HepG2 (cell line): ENCODE results near the gene RPS17. TPM values are rescaled to one million over a fixed set of nuclear protein-coding genes. Genes with fewer than 3 reads are reported as not detected.

ENCODE experiments used
- ARHGAP35 ChIP-seq: sonication (generic); formaldehyde crosslinking; IDR thresholded peaks from 2 replicates; pipeline ENCODE4 v1.9.0; 2022; ENCODE audit warnings: mild to moderate bottlenecking, inconsistent platforms, moderate library complexity, missing genetic modification reagents, borderline replicate concordance
- BCL6 ChIP-seq: IDR thresholded peaks from 2 replicates; pipeline ENCODE4 v1.6.1; 2016; ENCODE audit warnings: missing genetic modification reagents, missing compliant biosample characterization
- ELF4 ChIP-seq: sonication (generic); formaldehyde crosslinking; IDR thresholded peaks from 2 replicates; pipeline ENCODE4 v1.5.0; 2020; ENCODE audit warnings: missing genetic modification reagents, mild to moderate bottlenecking, moderate library complexity, borderline replicate concordance
- FOXA3 ChIP-seq: IDR thresholded peaks from 2 replicates; pipeline ENCODE4 v1.6.1; 2016; ENCODE audit warnings: missing genetic modification reagents, missing compliant biosample characterization
- HIC2 ChIP-seq: sonication (generic); formaldehyde crosslinking; IDR thresholded peaks from 2 replicates; pipeline ENCODE4 v1.9.0; 2022; ENCODE audit warnings: low read depth, missing genetic modification reagents
- IRF1 ChIP-seq: sonication (generic); formaldehyde crosslinking; IDR thresholded peaks from 2 replicates; pipeline ENCODE4 v1.4.0; 2020; ENCODE audit warnings: low read depth, mild to moderate bottlenecking, missing genetic modification reagents
- KMT2A ChIP-seq: sonication (generic); formaldehyde crosslinking; IDR thresholded peaks from 2 replicates; pipeline ENCODE4 v1.4.0; 2020; ENCODE audit warnings: missing genetic modification reagents
- MAFK ChIP-seq, 2 experiments: IDR thresholded peaks in 1 of 2; conservative IDR thresholded peaks in 1 of 2; 2 replicates each; pipeline ENCODE4 v1.6.1; 2011; ENCODE audit warnings: improper control_type of control experiment in 2 of 2, low read length in 2 of 2
- MTF2 ChIP-seq: sonication (generic); formaldehyde crosslinking; IDR thresholded peaks from 2 replicates; pipeline ENCODE4 v1.5.0; 2020; ENCODE audit warnings: missing genetic modification reagents, borderline replicate concordance
- NRL ChIP-seq: sonication (generic); formaldehyde crosslinking; IDR thresholded peaks from 2 replicates; pipeline ENCODE4 v1.5.0; 2020; ENCODE audit warnings: missing genetic modification reagents, mild to moderate bottlenecking, moderate library complexity, borderline replicate concordance
- RFXAP ChIP-seq: sonication (generic); formaldehyde crosslinking; IDR thresholded peaks from 2 replicates; pipeline ENCODE4 v1.4.0; 2020; ENCODE audit warnings: missing genetic modification reagents, borderline replicate concordance
- TBP ChIP-seq: sonication (generic); formaldehyde crosslinking; IDR thresholded peaks from 2 replicates; pipeline ENCODE4 v1.5.0; 2020; ENCODE audit warnings: missing genetic modification reagents
- ZBTB33 ChIP-seq: sonication (generic); formaldehyde crosslinking; IDR thresholded peaks from 2 replicates; pipeline ENCODE4 v1.4.0; 2020; ENCODE audit warnings: missing genetic modification reagents
- ZFP36L1 ChIP-seq: sonication (generic); formaldehyde crosslinking; IDR thresholded peaks from 2 replicates; pipeline ENCODE4 v1.8.0; 2022; ENCODE audit warnings: mild to moderate bottlenecking, missing genetic modification reagents, moderate library complexity
- ZNF121 ChIP-seq: sonication (generic); formaldehyde crosslinking; IDR thresholded peaks from 2 replicates; pipeline ENCODE4 v1.5.0; 2020; ENCODE audit warnings: mild to moderate bottlenecking, missing genetic modification reagents
- ZNF557 ChIP-seq: sonication (generic); formaldehyde crosslinking; IDR thresholded peaks from 2 replicates; pipeline ENCODE4 v1.4.0; 2020; ENCODE audit warnings: missing genetic modification reagents
- ZNF780A ChIP-seq: sonication (generic); formaldehyde crosslinking; IDR thresholded peaks from 2 replicates; pipeline ENCODE4 v1.8.0; 2022; ENCODE audit warnings: mild to moderate bottlenecking, missing genetic modification reagents, moderate library complexity
- ZNF781 ChIP-seq: sonication (generic); formaldehyde crosslinking; IDR thresholded peaks from 2 replicates; pipeline ENCODE4 v1.5.1; 2020; ENCODE audit warnings: borderline replicate concordance, mild to moderate bottlenecking, missing genetic modification reagents; ENCODE audit errors: not compliant biosample characterization
- ZNF891 ChIP-seq: sonication (generic); formaldehyde crosslinking; IDR thresholded peaks from 2 replicates; pipeline ENCODE4 v1.5.0; 2020; ENCODE audit warnings: mild to moderate bottlenecking, missing genetic modification reagents
- polyA plus RNA-seq, 8 experiments: library from polyadenylated mRNA; depleted of rRNA in 3 of 8; stranded (reverse) in 7 of 8; unstranded in 1 of 8; fragments of >200 nt; fragmentation: Illumina TruSeq in 4 of 8; extraction: Trizol in 4 of 8; gene quantifications; 2 replicates each; pipeline versions ENCODE4 v1.2.1 to v1.2.3, GENCODE V29; 2011 to 2016; ENCODE audit warnings: low read depth in 4 of 8, missing spikeins in 1 of 8, mixed read lengths in 1 of 8; ENCODE audit not compliant: insufficient read depth in 1 of 8
- total RNA-seq, 5 experiments: library from RNA; depleted of rRNA; stranded (reverse); fragments of >200 nt; fragmentation: Illumina TruSeq; extraction: Trizol; gene quantifications; 2 replicates each; pipeline ENCODE4 v1.2.3, GENCODE V29; 2016; ENCODE audit warnings: low read depth in 1 of 5
- TF ChIP-seq, protein P1 (sequence below): fragments of 450-650 bp; IDR thresholded peaks from 2 replicates; pipeline ENCODE4 v1.6.1; 2017
- TF ChIP-seq, protein P2 (sequence below): sonication (generic); formaldehyde crosslinking; IDR thresholded peaks from 2 replicates; pipeline ENCODE4 v1.4.0; 2020; ENCODE audit warnings: mild to moderate bottlenecking, missing genetic modification reagents

RPS17 gene
- total and polyA plus RNA-seq, 2 of the 13 experiments (the other 11 are each of a cell fraction or from before 2014, with no cell fraction given): 2,570 to 5,021 TPM

DNA sequence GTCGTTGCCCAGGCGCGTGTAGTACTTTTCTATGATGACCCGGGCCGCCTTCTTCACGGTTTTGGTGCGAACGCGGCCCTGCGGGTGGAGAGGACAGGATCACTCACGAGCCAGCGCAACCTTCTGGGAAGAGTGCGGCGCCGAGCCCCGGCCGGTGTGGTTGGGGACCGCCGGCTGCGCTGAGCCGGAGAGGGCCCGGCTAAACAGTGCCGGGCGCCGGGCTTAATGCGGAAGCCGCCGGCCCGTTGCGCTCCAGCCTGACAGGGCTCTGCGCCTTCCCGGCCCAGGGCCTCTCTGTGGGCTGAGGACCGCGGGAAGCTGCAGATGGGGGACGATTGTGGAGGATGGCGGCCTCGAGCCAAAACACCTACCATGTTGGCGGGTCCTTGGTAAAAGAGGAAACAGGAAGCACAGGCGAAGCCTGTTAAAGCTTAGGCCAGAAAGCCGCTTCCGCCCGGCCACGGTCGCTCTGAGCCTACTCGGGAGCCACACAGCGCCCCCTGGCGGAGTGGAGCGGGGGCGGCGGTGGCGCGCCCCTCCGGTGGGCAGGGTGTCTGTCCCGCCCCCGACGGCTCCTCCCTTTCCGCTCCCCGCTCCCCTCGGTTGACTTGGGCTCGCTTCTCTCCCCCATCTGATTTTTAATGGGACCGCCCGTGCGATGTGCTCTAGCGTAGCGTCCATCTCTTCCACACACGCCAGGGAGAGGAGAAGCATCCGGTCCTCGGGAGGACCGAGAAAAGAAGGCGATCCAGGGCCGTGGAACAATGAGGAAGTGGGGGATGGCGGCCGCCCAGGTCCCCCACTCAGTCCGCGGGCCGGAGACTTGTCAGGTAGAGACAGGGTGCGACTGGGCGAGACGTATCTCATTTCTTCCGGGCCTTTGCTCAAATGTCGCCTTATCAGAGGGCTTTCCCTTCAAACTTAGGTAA, at the start of gene RPS17 (continued):
- TF ChIP-seq MAFK (conservative IDR thresholded peaks at IDR 0.05 in 1 of 2, IDR thresholded peaks at IDR 0.05 in 1 of 2; ENCODE audit: low read length in 2 of 2) (no peak), ZNF121 (CRISPR knock-in tag) (no peak; the same call in 1 of the 2 replicates), TBP (CRISPR knock-in tag) (0 out of 2 replicates have a peak, but pooled peaks have one; percentile 76), RFXAP (peak; percentile 90), ZNF557 (CRISPR knock-in tag) (0 out of 2 replicates have a peak, but pooled peaks have one; percentile 49), IRF1 (CRISPR knock-in tag) (0 out of 2 replicates have a peak, but pooled peaks have one; percentile 17), HIC2 (CRISPR knock-in tag) (no peak), ZNF781 (CRISPR knock-in tag) (peak; percentile 64), ARHGAP35 (no peak; the same call in 1 of the 2 replicates), MTF2 (CRISPR knock-in tag) (0 out of 2 replicates have a peak, but pooled peaks have one; percentile 86), ZNF891 (peak; percentile 68; the same call in 1 of the 2 replicates), ZFP36L1 (CRISPR knock-in tag) (no peak), NRL (CRISPR knock-in tag) (0 out of 2 replicates have a peak, but pooled peaks have one; percentile 4), ZNF780A (CRISPR knock-in tag) (peak; percentile 94), BCL6 (CRISPR knock-in tag) (peak; percentile 56), FOXA3 (peak; percentile 78), KMT2A (CRISPR knock-in tag) (peak; percentile 89), ELF4 (CRISPR knock-in tag) (peak; percentile 74; the same call in 1 of the 2 replicates), ZBTB33 (CRISPR knock-in tag) (no peak; the same call in 1 of the 2 replicates)
- TF ChIP-seq, protein P1, sequence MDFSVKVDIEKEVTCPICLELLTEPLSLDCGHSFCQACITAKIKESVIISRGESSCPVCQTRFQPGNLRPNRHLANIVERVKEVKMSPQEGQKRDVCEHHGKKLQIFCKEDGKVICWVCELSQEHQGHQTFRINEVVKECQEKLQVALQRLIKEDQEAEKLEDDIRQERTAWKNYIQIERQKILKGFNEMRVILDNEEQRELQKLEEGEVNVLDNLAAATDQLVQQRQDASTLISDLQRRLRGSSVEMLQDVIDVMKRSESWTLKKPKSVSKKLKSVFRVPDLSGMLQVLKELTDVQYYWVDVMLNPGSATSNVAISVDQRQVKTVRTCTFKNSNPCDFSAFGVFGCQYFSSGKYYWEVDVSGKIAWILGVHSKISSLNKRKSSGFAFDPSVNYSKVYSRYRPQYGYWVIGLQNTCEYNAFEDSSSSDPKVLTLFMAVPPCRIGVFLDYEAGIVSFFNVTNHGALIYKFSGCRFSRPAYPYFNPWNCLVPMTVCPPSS: no peak
- TF ChIP-seq, protein P2, sequence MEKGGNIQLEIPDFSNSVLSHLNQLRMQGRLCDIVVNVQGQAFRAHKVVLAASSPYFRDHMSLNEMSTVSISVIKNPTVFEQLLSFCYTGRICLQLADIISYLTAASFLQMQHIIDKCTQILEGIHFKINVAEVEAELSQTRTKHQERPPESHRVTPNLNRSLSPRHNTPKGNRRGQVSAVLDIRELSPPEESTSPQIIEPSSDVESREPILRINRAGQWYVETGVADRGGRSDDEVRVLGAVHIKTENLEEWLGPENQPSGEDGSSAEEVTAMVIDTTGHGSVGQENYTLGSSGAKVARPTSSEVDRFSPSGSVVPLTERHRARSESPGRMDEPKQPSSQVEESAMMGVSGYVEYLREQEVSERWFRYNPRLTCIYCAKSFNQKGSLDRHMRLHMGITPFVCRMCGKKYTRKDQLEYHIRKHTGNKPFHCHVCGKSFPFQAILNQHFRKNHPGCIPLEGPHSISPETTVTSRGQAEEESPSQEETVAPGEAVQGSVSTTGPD (CRISPR knock-in tag): no peak
